GM18502 (cell line): ENCODE results near the gene SLC27A5.
"Not testable (repeated sequence)": the region's sequence is repeated elsewhere in the genome, so short reads cannot be mapped to it uniquely, and the experiment has no call there.

Experiments used
- ATAC-seq: cut with Tn5 transposase; IDR thresholded peaks from one replicate; pipeline ENCODE4 v1.9.1; 2021; ENCODE audit warnings: mild to moderate bottlenecking; ENCODE audit not compliant: unreplicated experiment, poor library complexity

Gene SLC27A5

GRCh38 chr19:58474997-58475713, 36.6 kb downstream of the SLC27A5 start:
- peak; percentile 11 for ATAC-seq

GRCh38 chr19:58474291-58474996, 37.3 kb downstream of the SLC27A5 start:
- ATAC-seq: no peak

- ATAC-seq: no peak
Observed at GRCh38 chr19:58473775-58474174, 38.0 kb downstream of the SLC27A5 start.

GRCh38 chr19:58471736-58472135, 40.1 kb downstream of the SLC27A5 start:
- no peak for ATAC-seq

- not testable (repeated sequence) for ATAC-seq
Observed at GRCh38 chr19:58470837-58471543, 40.8 kb downstream of the SLC27A5 start.

- no peak for ATAC-seq
Observed at GRCh38 chr19:58469241-58470013, 42.4 kb downstream of the SLC27A5 start.

GRCh38 chr19:58468216-58468839, 43.5 kb downstream of the SLC27A5 start:
- no peak for ATAC-seq

- ATAC-seq: peak; percentile 95
Observed at GRCh38 chr19:58466760-58467589, 44.8 kb downstream of the SLC27A5 start, which contains the start of gene ZNF324. ZNF324 (plus strand) TSS chr19:58467080; CDS start chr19:58469186, 2,106 bp downstream.

- peak; percentile 19 for ATAC-seq
Observed at GRCh38 chr19:58466089-58466759, 45.6 kb downstream of the SLC27A5 start.

- ATAC-seq: no peak
Observed at GRCh38 chr19:58460039-58460438, 51.8 kb downstream of the SLC27A5 start.

GRCh38 chr19:58456111-58456510, 55.7 kb downstream of the SLC27A5 start:
- ATAC-seq: no peak

- ATAC-seq: no peak
Observed at GRCh38 chr19:58455306-58455705, 56.5 kb downstream of the SLC27A5 start.

GRCh38 chr19:58453743-58454142, 58.0 kb downstream of the SLC27A5 start:
- ATAC-seq: no peak

- ATAC-seq: peak; percentile 94
Observed at GRCh38 chr19:58451358-58452101, 60.3 kb downstream of the SLC27A5 start, which contains the start of gene ZNF324B. ZNF324B (plus strand) TSS chr19:58451622; CDS start chr19:58453702, 2,080 bp downstream.

- ATAC-seq: no peak
Observed at GRCh38 chr19:58450856-58451357, 60.9 kb downstream of the SLC27A5 start.

GRCh38 chr19:58449980-58450379, 61.8 kb downstream of the SLC27A5 start:
- not testable (repeated sequence) for ATAC-seq

GRCh38 chr19:58448860-58449259, 62.9 kb downstream of the SLC27A5 start:
- ATAC-seq: not testable (repeated sequence)
